ENCODE data around the gene KHDC3L.

Gene KHDC3L

GRCh38 chr6:73362358-73362757 lies at the start of gene KHDC3L:
Gene KHDC3L (plus strand): TSS chr6:73362658. CDS start chr6:73362730, 72 bp downstream.
- DNase-seq: no peak

GRCh38 chr6:73314577-73315492 lies 47.6 kb upstream of the KHDC3L start:
- no peak for DNase-seq

GRCh38 chr6:73323323-73323722 lies 39.1 kb upstream of the KHDC3L start:
- no peak for DNase-seq

GRCh38 chr6:73325656-73326055 lies 36.8 kb upstream of the KHDC3L start:
- no peak for DNase-seq

DNA sequence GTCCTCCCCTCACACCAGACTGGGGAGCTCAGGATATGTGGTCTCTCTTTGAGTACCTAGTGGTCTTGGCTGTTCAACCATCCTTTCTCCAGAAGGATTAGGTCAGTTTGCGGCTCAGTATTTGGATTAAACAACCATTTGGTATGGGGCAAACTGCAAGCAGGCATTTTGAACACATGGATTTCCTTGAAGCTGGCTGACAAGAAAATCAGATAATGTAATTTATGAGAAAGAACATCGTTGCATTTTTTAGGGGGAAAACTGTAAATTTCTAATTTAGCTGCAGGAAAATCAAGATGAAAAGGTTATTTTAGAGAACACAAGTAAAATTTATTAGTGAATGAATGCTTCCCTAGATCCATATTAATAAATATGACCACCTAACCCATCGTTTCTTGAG lies 33.7 kb upstream of the KHDC3L start:
- DNase-seq: no peak

DNA sequence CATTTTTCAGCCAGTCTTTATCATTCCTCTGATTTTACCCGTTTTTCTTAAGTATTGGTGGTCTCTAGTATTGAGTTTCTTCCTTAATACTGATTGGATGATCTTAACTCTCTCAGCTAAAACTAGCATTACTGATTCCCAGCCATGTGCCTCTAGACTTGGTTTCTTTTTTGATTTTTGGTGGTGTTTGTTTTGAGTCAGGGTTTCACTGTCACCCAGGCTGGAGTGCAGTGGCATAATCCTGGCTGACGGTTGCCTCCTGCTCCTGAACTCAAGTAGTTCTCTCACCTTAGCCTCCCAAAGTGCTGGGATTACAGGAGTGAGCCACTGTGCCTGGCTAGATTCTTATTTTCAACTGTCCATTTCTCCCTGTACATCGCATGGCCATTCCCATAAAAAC lies 33.3 kb upstream of the KHDC3L start:
- DNase-seq: no peak

DNA sequence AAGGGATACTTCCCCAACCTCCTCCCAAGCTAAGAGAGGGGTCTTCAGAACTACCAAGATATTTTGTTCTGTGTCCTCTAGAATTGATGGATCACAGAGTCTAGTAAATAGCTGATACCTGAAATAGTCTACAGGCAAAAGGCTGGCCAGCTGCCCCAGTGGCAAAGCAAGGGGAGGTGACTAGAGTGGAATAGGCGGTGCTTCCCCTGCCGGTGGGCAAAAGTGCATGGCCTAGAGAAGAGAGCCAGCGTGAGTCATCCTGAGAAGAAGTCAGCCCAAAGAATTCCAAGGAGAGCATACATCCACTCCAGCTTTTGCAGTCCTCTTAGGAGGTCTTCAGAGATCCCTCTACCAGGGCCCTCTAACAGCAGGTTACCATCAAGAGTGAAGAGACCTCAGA lies 23.1 kb upstream of the KHDC3L start:
- no peak for DNase-seq

DNA sequence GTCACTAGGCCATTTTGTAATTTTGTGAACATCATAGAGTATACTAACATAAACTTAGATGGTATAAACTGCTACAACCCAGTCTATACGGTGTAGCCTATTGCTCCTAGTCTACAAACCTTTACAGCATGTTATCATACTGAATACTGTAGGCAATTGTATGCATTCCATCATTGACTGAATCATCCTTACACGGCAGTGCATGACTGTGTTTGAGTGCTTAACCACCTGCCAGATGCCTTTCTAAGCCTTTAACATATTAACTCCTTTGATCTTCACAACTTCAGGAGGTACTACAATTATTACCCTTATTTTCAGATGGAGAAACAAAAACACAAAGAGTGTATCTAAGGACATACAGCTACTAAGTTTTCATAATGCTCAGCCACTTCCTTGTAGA lies 22.4 kb upstream of the KHDC3L start:
- no peak for DNase-seq

- DNase-seq: no peak
Observed at GRCh38 chr6:73341335-73341734, 21.1 kb upstream of the KHDC3L start.

DNA sequence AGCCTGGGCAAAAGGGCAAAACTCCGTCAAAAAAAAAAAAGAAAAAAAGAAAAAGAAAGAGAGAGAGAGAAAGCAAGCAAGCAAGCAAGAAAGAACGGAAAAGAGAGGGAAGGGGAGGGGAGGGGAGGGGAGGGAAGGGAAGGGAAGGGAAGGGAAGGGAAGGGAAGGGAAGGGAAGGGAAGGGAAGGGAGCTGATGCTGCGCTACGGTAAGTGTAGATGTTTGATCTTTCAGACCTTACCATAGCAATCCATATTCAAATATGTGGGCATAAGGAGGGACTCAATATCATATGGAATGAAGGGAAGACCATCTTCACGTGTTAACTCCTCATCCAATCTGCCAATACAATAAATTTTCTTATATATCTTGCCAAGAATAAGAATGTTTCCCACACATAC lies 20.3 kb upstream of the KHDC3L start:
- DNase-seq: no peak

DNA sequence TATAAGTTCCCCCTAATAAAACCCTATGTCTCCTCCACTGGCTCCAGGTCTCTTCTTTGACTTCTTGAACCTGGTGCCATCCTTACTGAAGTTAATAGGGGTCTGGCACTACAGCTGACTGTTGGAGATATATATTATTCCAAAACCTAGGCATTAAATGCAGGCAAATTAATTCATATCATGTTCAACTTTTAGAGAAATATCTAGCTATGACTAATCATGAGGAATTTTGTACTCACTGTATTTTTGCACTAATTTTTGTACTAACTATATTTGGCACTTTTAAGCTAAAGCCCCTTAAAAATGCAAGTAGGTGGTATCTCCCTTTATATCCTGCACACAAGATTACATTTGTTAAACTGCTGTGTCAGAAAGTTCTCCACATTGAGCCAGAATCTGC lies 19.3 kb upstream of the KHDC3L start:
- DNase-seq: no peak

- no peak for DNase-seq
Observed at GRCh38 chr6:73348550-73349204, 13.8 kb upstream of the KHDC3L start.

DNA sequence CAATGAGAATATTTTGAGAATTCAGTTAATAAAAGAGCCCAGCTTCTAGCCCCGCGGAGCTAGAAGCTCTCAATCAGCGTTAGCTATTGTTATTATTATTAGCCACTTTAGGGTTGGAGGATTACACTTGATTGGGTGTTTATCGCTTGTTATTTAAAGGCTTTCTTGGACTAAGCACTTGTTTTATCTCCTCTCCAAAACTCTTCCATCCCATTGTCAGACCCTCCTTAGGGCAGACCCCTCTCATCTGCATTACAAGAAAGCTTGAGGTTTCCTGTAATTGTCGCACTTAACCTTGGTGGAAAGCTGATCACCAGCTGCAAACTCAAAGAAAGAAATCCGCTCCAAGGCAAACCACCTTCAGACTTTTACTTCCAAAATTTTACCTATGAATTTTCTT lies 13.1 kb upstream of the KHDC3L start:
- no peak for DNase-seq

- DNase-seq: no peak
Observed at GRCh38 chr6:73353636-73354593, 8.5 kb upstream of the KHDC3L start, which contains the start of gene DPPA5. Gene DPPA5 (minus strand): TSS chr6:73354276. CDS start chr6:73354225, 51 bp downstream.

GRCh38 chr6:73362869-73363536 lies 545 bp downstream of the KHDC3L start:
- no peak for DNase-seq

DNA sequence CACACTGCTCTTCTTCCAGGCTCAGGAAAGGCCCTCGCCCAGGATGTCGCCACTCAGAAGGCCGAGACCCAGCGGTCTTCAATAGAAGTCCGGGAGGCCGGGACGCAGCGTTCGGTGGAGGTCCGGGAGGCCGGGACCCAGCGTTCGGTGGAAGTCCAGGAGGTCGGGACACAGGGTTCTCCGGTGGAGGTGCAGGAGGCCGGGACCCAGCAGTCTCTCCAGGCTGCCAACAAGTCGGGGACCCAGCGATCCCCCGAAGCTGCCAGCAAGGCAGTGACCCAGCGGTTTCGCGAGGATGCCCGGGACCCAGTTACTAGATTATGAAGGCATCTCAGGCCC lies 1.0 kb downstream of the KHDC3L start:
- DNase-seq: no peak

- no peak for DNase-seq
Observed at GRCh38 chr6:73364121-73364520, 1.7 kb downstream of the KHDC3L start.

- no peak for DNase-seq
Observed at GRCh38 chr6:73364549-73364948, 2.1 kb downstream of the KHDC3L start.

- no peak for DNase-seq
Observed at GRCh38 chr6:73367761-73368355, 5.4 kb downstream of the KHDC3L start.

DNA sequence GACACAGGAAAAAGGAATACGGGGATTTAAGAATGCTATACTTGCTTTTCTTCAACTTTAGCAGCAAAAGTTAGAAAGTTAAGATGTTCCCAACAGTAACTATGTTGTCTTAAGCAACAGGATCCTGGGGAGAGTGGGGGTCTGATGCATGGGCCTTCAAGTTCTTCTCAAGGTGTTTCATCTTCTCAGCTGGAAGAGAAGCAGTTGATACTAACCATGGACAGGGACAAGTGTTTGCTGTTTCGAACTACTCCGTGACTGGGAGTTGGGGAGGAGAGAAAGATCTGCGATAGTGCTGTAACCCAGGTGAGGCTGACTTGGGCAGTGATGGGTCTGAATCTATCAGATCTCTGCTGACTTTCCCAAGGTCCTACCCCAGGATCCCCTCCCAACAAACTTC lies 6.2 kb downstream of the KHDC3L start:
- DNase-seq: no peak

DNA sequence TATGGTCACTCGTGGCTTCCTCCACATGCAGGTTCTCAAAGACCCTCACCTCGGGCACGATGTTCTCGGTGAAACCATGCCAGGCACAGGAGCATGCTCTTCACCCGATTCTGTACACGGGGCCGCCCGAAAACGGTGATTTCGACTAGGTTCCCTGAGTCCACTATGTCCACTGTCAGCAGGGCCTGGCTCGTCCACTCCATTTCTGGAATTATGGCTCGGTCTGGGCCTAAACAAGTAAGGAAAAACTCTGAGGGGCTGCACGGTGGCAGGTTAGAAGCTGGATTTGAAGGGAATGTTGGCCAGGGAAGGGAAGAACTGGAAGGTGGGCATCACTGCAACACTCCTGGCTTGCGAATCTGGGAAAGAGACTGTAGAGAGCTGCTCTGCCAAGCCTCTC lies 6.7 kb downstream of the KHDC3L start:
- no peak for DNase-seq

DNA sequence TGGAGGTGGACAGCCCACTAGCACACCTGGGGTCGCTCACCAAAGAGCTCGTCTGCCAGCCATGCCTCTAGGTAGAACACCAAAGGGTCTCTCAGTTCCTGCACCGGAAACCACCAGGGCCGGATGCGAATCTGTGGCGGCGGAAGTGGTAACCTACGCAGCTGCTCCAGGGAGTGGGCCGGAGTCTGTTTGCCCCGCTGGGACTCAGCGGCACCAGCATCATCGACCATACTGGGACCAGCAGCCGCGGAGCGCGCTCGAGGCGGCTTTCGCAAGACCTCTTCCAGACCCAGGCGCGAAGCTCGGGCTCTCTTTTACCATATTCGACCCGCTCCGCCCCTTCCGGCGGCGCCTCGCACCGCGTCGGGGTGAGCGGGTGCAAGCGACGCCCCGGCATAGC lies 7.1 kb downstream of the KHDC3L start, which contains the start of gene OOEP:
Gene OOEP (minus strand): TSS at position 335 of the 400 bp plus-strand sequence. CDS start 105 bp downstream, at position 230.
- no peak for DNase-seq
